HEK293 (cell line): ENCODE results near the gene CDK12.

Experiments
- CTCF ChIA-PET: fragments of 350-600 bp; formaldehyde crosslinking; extraction: SDS; loops from one replicate; lab custom pipeline; 2021; ENCODE audit warnings: antibody characterized with exemption; lab: Yijun Ruan, JAX
- POLR2A ChIA-PET: fragments of 300-600 bp; formaldehyde crosslinking; extraction: SDS; loops from one replicate; lab custom pipeline; 2020; ENCODE audit warnings: antibody characterized with exemption, inconsistent platforms; lab: Yijun Ruan, JAX
- H3K27ac ChIP-seq: fragments of 200-500 bp; sonication (Bioruptor generic); 2 replicates; pipeline ENCODE4 v1.5.1; 2014; ENCODE audit warnings: low read depth, low read length, control low read depth, inconsistent platforms; ENCODE audit errors: extremely low read depth
- H3K36me3 ChIP-seq, 2 experiments: fragments of 200-500 bp in 1 of 2; sonication (Bioruptor generic) in 1 of 2; 1 replicate in 1 of 2; 2 replicates in 1 of 2; pipeline ENCODE4 v1.5.1; 2014 to 2017; ENCODE audit warnings: inconsistent platforms in 2 of 2, low read length in 2 of 2; ENCODE audit not compliant: control insufficient read depth in 2 of 2, insufficient read depth in 1 of 2
- H3K4me1 ChIP-seq: fragments of 200-500 bp; sonication (Bioruptor generic); 2 replicates; pipeline ENCODE4 v1.5.1; 2014; ENCODE audit warnings: mild to moderate bottlenecking, low read length, inconsistent platforms; ENCODE audit not compliant: control insufficient read depth, insufficient read depth
- H3K4me3 ChIP-seq: 2 replicates; pipeline ENCODE4 v1.5.1; 2011; ENCODE audit warnings: low read depth, mild to moderate bottlenecking, control low read depth, low read length, moderate library complexity
- H3K9me3 ChIP-seq: fragments of 200-500 bp; sonication (Bioruptor generic); 2 replicates; pipeline ENCODE4 v1.5.1; 2014; ENCODE audit warnings: low read depth, low read length, inconsistent platforms; ENCODE audit not compliant: control insufficient read depth, insufficient read depth
- CTCF ChIP-seq: fragments of 450-650 bp; formaldehyde crosslinking; IDR thresholded peaks from 2 replicates; pipeline ENCODE4 v1.5.1; 2016; ENCODE audit warnings: missing biosample characterization, missing genetic modification characterization
- GFI1B ChIP-seq: fragments of 450-650 bp; formaldehyde crosslinking; IDR thresholded peaks from 2 replicates; pipeline ENCODE4 v1.5.1; 2016; ENCODE audit warnings: missing biosample characterization, missing genetic modification characterization
- GLIS2 ChIP-seq: fragments of 450-650 bp; formaldehyde crosslinking; IDR thresholded peaks from 2 replicates; pipeline ENCODE4 v1.5.1; 2016; ENCODE audit warnings: missing biosample characterization, missing genetic modification characterization
- MYNN ChIP-seq: fragments of 450-650 bp; formaldehyde crosslinking; IDR thresholded peaks from 2 replicates; pipeline ENCODE4 v1.5.1; 2016; ENCODE audit warnings: missing biosample characterization, missing genetic modification characterization, borderline replicate concordance
- WT1 ChIP-seq: fragments of 450-650 bp; formaldehyde crosslinking; IDR thresholded peaks from 2 replicates; pipeline ENCODE4 v1.5.1; 2016; ENCODE audit warnings: missing biosample characterization, missing genetic modification characterization
- ZBTB49 ChIP-seq: fragments of 450-650 bp; formaldehyde crosslinking; IDR thresholded peaks from 2 replicates; pipeline ENCODE4 v1.5.1; 2016; ENCODE audit warnings: missing biosample characterization, missing genetic modification characterization, low read depth
- ZNF302 ChIP-seq: fragments of 450-650 bp; formaldehyde crosslinking; IDR thresholded peaks from 2 replicates; pipeline ENCODE4 v1.5.1; 2016; ENCODE audit warnings: missing biosample characterization, missing genetic modification characterization, low read depth
- ZNF341 ChIP-seq: fragments of 450-650 bp; formaldehyde crosslinking; IDR thresholded peaks from 2 replicates; pipeline ENCODE4; 2016; ENCODE audit warnings: low read depth, missing biosample characterization, missing genetic modification characterization
- ZNF394 ChIP-seq: fragments of 450-650 bp; formaldehyde crosslinking; IDR thresholded peaks from 2 replicates; pipeline ENCODE4 v1.5.1; 2016; ENCODE audit warnings: missing biosample characterization, missing genetic modification characterization, mild to moderate bottlenecking, moderate library complexity, borderline replicate concordance
- ZNF398 ChIP-seq: fragments of 450-650 bp; formaldehyde crosslinking; IDR thresholded peaks from 2 replicates; pipeline ENCODE4 v1.5.1; 2017; ENCODE audit warnings: missing biosample characterization, missing genetic modification characterization
- ZNF837 ChIP-seq: fragments of 450-650 bp; formaldehyde crosslinking; IDR thresholded peaks from 2 replicates; pipeline ENCODE4 v1.5.1; 2016; ENCODE audit warnings: missing biosample characterization, missing genetic modification characterization
- TF ChIP-seq, protein P1 (sequence below): fragments of 450-650 bp; formaldehyde crosslinking; IDR thresholded peaks from 2 replicates; pipeline ENCODE4 v1.5.1; 2016; ENCODE audit warnings: missing biosample characterization, missing genetic modification characterization
- TF ChIP-seq, protein P2 (sequence below): fragments of 450-650 bp; formaldehyde crosslinking; IDR thresholded peaks from 2 replicates; pipeline ENCODE4 v1.5.1; 2016; ENCODE audit warnings: missing biosample characterization, missing genetic modification characterization
- TF ChIP-seq, protein P3 (sequence below): sonication (generic); formaldehyde crosslinking; IDR thresholded peaks from 2 replicates; pipeline ENCODE4 v1.8.1; 2022; ENCODE audit warnings: mild to moderate bottlenecking, moderate library complexity, missing genetic modification reagents
- TF ChIP-seq, protein P4 (sequence below): fragments of 450-650 bp; formaldehyde crosslinking; IDR thresholded peaks from 2 replicates; pipeline ENCODE4 v1.5.1; 2017; ENCODE audit warnings: missing biosample characterization, missing genetic modification characterization

The CDK12 gene

GRCh38 chr17:39573447-39574298, 112.4 kb downstream of the CDK12 start (continued):
- TF ChIP-seq, protein P1, sequence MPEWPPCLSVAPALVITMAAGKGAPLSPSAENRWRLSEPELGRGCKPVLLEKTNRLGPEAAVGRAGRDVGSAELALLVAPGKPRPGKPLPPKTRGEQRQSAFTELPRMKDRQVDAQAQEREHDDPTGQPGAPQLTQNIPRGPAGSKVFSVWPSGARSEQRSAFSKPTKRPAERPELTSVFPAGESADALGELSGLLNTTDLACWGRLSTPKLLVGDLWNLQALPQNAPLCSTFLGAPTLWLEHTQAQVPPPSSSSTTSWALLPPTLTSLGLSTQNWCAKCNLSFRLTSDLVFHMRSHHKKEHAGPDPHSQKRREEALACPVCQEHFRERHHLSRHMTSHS (tag by site-specific recombination) = no peak
- TF ChIP-seq ZNF398 (tag by site-specific recombination) = 0 out of 2 replicates have a peak, but pooled peaks have one; percentile 8
- no peak for TF ChIP-seq ZNF394 (tag by site-specific recombination)
- TF ChIP-seq WT1 = peak; percentile 47
- TF ChIP-seq MYNN (tag by site-specific recombination) = no peak
- TF ChIP-seq, protein P2, sequence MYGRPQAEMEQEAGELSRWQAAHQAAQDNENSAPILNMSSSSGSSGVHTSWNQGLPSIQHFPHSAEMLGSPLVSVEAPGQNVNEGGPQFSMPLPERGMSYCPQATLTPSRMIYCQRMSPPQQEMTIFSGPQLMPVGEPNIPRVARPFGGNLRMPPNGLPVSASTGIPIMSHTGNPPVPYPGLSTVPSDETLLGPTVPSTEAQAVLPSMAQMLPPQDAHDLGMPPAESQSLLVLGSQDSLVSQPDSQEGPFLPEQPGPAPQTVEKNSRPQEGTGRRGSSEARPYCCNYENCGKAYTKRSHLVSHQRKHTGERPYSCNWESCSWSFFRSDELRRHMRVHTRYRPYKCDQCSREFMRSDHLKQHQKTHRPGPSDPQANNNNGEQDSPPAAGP (tag by site-specific recombination) = peak; percentile 77
- peak; percentile 97 for TF ChIP-seq GLIS2
- TF ChIP-seq, protein P3, sequence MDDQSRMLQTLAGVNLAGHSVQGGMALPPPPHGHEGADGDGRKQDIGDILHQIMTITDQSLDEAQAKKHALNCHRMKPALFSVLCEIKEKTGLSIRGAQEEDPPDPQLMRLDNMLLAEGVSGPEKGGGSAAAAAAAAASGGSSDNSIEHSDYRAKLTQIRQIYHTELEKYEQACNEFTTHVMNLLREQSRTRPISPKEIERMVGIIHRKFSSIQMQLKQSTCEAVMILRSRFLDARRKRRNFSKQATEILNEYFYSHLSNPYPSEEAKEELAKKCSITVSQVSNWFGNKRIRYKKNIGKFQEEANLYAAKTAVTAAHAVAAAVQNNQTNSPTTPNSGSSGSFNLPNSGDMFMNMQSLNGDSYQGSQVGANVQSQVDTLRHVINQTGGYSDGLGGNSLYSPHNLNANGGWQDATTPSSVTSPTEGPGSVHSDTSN = no peak

GRCh38 chr17:39576187-39576586, 114.9 kb downstream of the CDK12 start:
- Histone ChIP-seq H3K4me3 (no peak overlapping the region), H3K9me3 (no peaks in the 10 kb centered on the region), H3K27ac (no peak overlapping the region), H3K36me3 (no peaks in the 10 kb centered on the region)
- no peak for TF ChIP-seq ZNF341 (tag by site-specific recombination)
- TF ChIP-seq CTCF = peak; percentile 48
- TF ChIP-seq ZBTB49 (tag by site-specific recombination) = no peak
- TF ChIP-seq ZNF302 = no peak
- TF ChIP-seq GFI1B (tag by site-specific recombination) = no peak
- TF ChIP-seq, protein P4, sequence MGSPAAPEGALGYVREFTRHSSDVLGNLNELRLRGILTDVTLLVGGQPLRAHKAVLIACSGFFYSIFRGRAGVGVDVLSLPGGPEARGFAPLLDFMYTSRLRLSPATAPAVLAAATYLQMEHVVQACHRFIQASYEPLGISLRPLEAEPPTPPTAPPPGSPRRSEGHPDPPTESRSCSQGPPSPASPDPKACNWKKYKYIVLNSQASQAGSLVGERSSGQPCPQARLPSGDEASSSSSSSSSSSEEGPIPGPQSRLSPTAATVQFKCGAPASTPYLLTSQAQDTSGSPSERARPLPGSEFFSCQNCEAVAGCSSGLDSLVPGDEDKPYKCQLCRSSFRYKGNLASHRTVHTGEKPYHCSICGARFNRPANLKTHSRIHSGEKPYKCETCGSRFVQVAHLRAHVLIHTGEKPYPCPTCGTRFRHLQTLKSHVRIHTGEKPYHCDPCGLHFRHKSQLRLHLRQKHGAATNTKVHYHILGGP (tag by site-specific recombination) = no peak
- TF ChIP-seq ZNF837 = no peak
- TF ChIP-seq, all 188 proteins: peak for 1
- ChIA-PET CTCF (interaction anchor here (0.5 to 2.1 kb wide), 6 partner anchors 9 to 79 kb away, joined by 3 to 16 read pairs (median 4); no protein-coding TSS in a partner anchor), POLR2A (interaction anchor here (0.5 kb wide), 1 partner anchor 376 kb away, joined by 5 read pairs; the partner anchor contains the start of gene RPL19)
- H3K4me1 ChIP-seq = 0 out of 2 replicates have a peak, but pooled peaks cover 3% of the 10 kb centered on the region
